HepG2 (cell line): ENCODE results near the gene FIZ1. TPM values are rescaled to one million over a fixed set of nuclear protein-coding genes. Genes with fewer than 3 reads are reported as not detected.

ENCODE experiments used
- AKAP8 ChIP-seq: sonication (generic); formaldehyde crosslinking; IDR thresholded peaks from 2 replicates; pipeline ENCODE4 v1.5.1; 2020; ENCODE audit warnings: mild to moderate bottlenecking, missing genetic modification reagents
- DR1 ChIP-seq: sonication (generic); formaldehyde crosslinking; IDR thresholded peaks from 2 replicates; pipeline ENCODE4 v1.8.0; 2021; ENCODE audit warnings: mild to moderate bottlenecking, missing genetic modification reagents, inconsistent platforms
- EEA1 ChIP-seq: sonication (generic); formaldehyde crosslinking; IDR thresholded peaks from 2 replicates; pipeline ENCODE4 v1.5.1; 2020; ENCODE audit warnings: mild to moderate bottlenecking, missing genetic modification reagents, borderline replicate concordance
- GATA4 ChIP-seq: sonication (generic); IDR thresholded peaks from 2 replicates; pipeline ENCODE4 v1.6.1; 2016; ENCODE audit warnings: antibody characterized with exemption, low read depth, borderline replicate concordance
- GFI1 ChIP-seq: sonication (generic); formaldehyde crosslinking; IDR thresholded peaks from 2 replicates; pipeline ENCODE4 v1.5.0; 2020; ENCODE audit warnings: missing genetic modification reagents, mild to moderate bottlenecking, borderline replicate concordance
- IKZF1 ChIP-seq: fragments of 450-650 bp; IDR thresholded peaks from 2 replicates; pipeline ENCODE4 v1.7.1; 2016
- KLF13 ChIP-seq: sonication (generic); formaldehyde crosslinking; IDR thresholded peaks from 2 replicates; pipeline ENCODE4 v1.4.0; 2020; ENCODE audit warnings: mild to moderate bottlenecking, missing genetic modification reagents
- MED13 ChIP-seq: sonication (generic); formaldehyde crosslinking; IDR thresholded peaks from 2 replicates; pipeline ENCODE4 v1.5.0; 2020; ENCODE audit warnings: missing genetic modification reagents
- RBAK ChIP-seq: sonication (generic); formaldehyde crosslinking; IDR thresholded peaks from 2 replicates; pipeline ENCODE4 v1.5.1; 2020; ENCODE audit warnings: mild to moderate bottlenecking, missing genetic modification reagents
- SNAI1 ChIP-seq: sonication (generic); formaldehyde crosslinking; IDR thresholded peaks from 2 replicates; pipeline ENCODE4 v1.5.0; 2020; ENCODE audit warnings: mild to moderate bottlenecking, missing genetic modification reagents, borderline replicate concordance
- SRY ChIP-seq: sonication (generic); formaldehyde crosslinking; IDR thresholded peaks from 2 replicates; pipeline ENCODE4 v1.8.0; 2022; ENCODE audit warnings: mild to moderate bottlenecking, missing genetic modification reagents
- ZBTB7A ChIP-seq: sonication (generic); formaldehyde crosslinking; IDR thresholded peaks from 2 replicates; pipeline ENCODE4 v1.8.0; 2022; ENCODE audit warnings: mild to moderate bottlenecking, missing genetic modification reagents
- ZFP36L1 ChIP-seq: sonication (generic); formaldehyde crosslinking; IDR thresholded peaks from 2 replicates; pipeline ENCODE4 v1.8.0; 2022; ENCODE audit warnings: mild to moderate bottlenecking, missing genetic modification reagents, moderate library complexity
- ZFP62 ChIP-seq: sonication (generic); formaldehyde crosslinking; IDR thresholded peaks from 2 replicates; pipeline ENCODE4 v1.4.0; 2020; ENCODE audit warnings: missing genetic modification reagents
- ZKSCAN8 ChIP-seq: IDR thresholded peaks from 2 replicates; pipeline ENCODE4 v1.6.1; 2016; ENCODE audit warnings: borderline replicate concordance, missing genetic modification reagents, missing compliant biosample characterization
- ZNF138 ChIP-seq: sonication (generic); formaldehyde crosslinking; IDR thresholded peaks from 2 replicates; pipeline ENCODE4 v1.5.0; 2020; ENCODE audit warnings: mild to moderate bottlenecking, low read depth, missing genetic modification reagents
- ZNF20 ChIP-seq: sonication (generic); formaldehyde crosslinking; IDR thresholded peaks from 2 replicates; pipeline ENCODE4 v1.4.0; 2020; ENCODE audit warnings: mild to moderate bottlenecking, moderate library complexity, missing genetic modification reagents
- ZNF253 ChIP-seq: sonication (generic); formaldehyde crosslinking; IDR thresholded peaks from 2 replicates; pipeline ENCODE4 v1.8.0; 2022; ENCODE audit warnings: mild to moderate bottlenecking, missing genetic modification reagents, borderline replicate concordance
- ZNF33A ChIP-seq: sonication (generic); formaldehyde crosslinking; IDR thresholded peaks from 2 replicates; pipeline ENCODE4 v1.5.1; 2020; ENCODE audit warnings: missing genetic modification reagents, mild to moderate bottlenecking, moderate library complexity, borderline replicate concordance
- ZNF546 ChIP-seq: sonication (generic); formaldehyde crosslinking; conservative IDR thresholded peaks from 2 replicates; pipeline ENCODE4 v1.8.1; 2023; ENCODE audit warnings: mild to moderate bottlenecking, missing genetic modification reagents
- ZNF550 ChIP-seq: sonication (generic); formaldehyde crosslinking; IDR thresholded peaks from 2 replicates; pipeline ENCODE4 v1.4.0; 2020; ENCODE audit warnings: mild to moderate bottlenecking, missing genetic modification reagents, borderline replicate concordance
- ZNF747 ChIP-seq: sonication (generic); formaldehyde crosslinking; IDR thresholded peaks from 2 replicates; pipeline ENCODE4 v1.8.1; 2023; ENCODE audit warnings: missing genetic modification reagents, mild to moderate bottlenecking, borderline replicate concordance
- polyA plus RNA-seq, 8 experiments: library from polyadenylated mRNA; depleted of rRNA in 3 of 8; stranded (reverse) in 7 of 8; unstranded in 1 of 8; fragments of >200 nt; fragmentation: Illumina TruSeq in 4 of 8; extraction: Trizol in 4 of 8; gene quantifications; 2 replicates each; pipeline versions ENCODE4 v1.2.1 to v1.2.3, GENCODE V29; 2011 to 2016; ENCODE audit warnings: low read depth in 4 of 8, missing spikeins in 1 of 8, mixed read lengths in 1 of 8; ENCODE audit not compliant: insufficient read depth in 1 of 8
- total RNA-seq, 5 experiments: library from RNA; depleted of rRNA; stranded (reverse); fragments of >200 nt; fragmentation: Illumina TruSeq; extraction: Trizol; gene quantifications; 2 replicates each; pipeline ENCODE4 v1.2.3, GENCODE V29; 2016; ENCODE audit warnings: low read depth in 1 of 5
- TF ChIP-seq, protein P1 (sequence below): sonication (generic); formaldehyde crosslinking; IDR thresholded peaks from 2 replicates; pipeline ENCODE4 v1.5.0; 2020; ENCODE audit warnings: missing genetic modification reagents
- TF ChIP-seq, protein P2 (sequence below): fragments of 450-650 bp; IDR thresholded peaks from 2 replicates; pipeline ENCODE4 v1.6.1; 2017
- TF ChIP-seq, protein P3 (sequence below): sonication (generic); formaldehyde crosslinking; IDR thresholded peaks from 2 replicates; pipeline ENCODE4 v1.4.0; 2020; ENCODE audit warnings: mild to moderate bottlenecking, missing genetic modification reagents
- TF ChIP-seq, protein P4 (sequence below), 2 experiments: sonication (generic) in 1 of 2; formaldehyde crosslinking in 1 of 2; IDR thresholded peaks; 2 replicates each; pipeline versions ENCODE4 v1.4.0 to v1.6.1; 2018 to 2020; ENCODE audit warnings: missing genetic modification reagents in 2 of 2, borderline replicate concordance in 1 of 2, low read depth in 1 of 2, mild to moderate bottlenecking in 1 of 2, missing biosample characterization in 1 of 2

The FIZ1 gene
- total and polyA plus RNA-seq, 2 of the 13 experiments (the other 11 are each of a cell fraction or from before 2014, with no cell fraction given), result 3.6 to 5.9 TPM

DNA sequence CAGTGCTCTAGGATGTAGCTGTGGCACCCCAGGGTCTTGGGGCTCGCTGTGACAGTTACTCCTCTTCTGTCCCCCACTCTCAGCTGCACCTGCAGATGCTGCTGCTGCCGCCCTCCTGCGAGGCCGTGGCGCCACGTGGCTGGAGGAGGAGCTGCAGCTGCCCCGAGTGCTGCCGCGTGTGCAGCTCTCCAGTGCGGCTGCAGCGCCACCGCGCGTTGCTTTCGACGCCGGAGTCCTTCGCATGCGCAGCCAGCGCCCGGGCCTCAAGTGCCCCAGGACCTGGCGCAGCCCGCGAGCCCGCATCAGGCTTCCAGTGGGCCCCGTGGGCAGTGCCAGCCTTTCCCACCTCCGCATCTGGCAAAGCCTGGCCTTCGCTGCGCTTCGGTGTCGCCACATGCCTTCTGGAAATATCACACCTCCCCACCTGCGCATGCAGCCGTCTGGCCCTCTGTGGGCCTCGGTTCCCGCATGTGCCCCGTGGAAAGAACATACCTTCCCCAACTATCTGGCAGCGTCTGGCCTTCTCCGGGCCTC lies 40.8 kb upstream of the FIZ1 start (continued):
- TF ChIP-seq RBAK (CRISPR knock-in tag) (no peak), ZNF747 (no peak), DR1 (CRISPR knock-in tag) (no peak), GFI1 (CRISPR knock-in tag) (no peak), ZNF253 (CRISPR knock-in tag) (0 out of 2 replicates have a peak, but pooled peaks have one; percentile 32), AKAP8 (CRISPR knock-in tag) (no peak), ZNF546 (no peak), GATA4 (no peak), ZNF33A (CRISPR knock-in tag) (no peak), IKZF1 (no peak), EEA1 (no peak), ZBTB7A (CRISPR knock-in tag) (no peak), KLF13 (CRISPR knock-in tag) (no peak), ZKSCAN8 (no peak), MED13 (no peak), ZNF550 (CRISPR knock-in tag) (no peak), ZFP36L1 (CRISPR knock-in tag) (no peak), ZNF20 (CRISPR knock-in tag) (peak; percentile 75; the same call in 1 of the 2 replicates), SRY (CRISPR knock-in tag) (no peak), ZNF138 (no peak), SNAI1 (0 out of 2 replicates have a peak, but pooled peaks have one; percentile 53), ZFP62 (CRISPR knock-in tag) (no peak)
- TF ChIP-seq, protein P1, sequence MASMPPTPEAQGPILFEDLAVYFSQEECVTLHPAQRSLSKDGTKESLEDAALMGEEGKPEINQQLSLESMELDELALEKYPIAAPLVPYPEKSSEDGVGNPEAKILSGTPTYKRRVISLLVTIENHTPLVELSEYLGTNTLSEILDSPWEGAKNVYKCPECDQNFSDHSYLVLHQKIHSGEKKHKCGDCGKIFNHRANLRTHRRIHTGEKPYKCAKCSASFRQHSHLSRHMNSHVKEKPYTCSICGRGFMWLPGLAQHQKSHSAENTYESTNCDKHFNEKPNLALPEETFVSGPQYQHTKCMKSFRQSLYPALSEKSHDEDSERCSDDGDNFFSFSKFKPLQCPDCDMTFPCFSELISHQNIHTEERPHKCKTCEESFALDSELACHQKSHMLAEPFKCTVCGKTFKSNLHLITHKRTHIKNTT (CRISPR knock-in tag), result no peak
- TF ChIP-seq, protein P2, sequence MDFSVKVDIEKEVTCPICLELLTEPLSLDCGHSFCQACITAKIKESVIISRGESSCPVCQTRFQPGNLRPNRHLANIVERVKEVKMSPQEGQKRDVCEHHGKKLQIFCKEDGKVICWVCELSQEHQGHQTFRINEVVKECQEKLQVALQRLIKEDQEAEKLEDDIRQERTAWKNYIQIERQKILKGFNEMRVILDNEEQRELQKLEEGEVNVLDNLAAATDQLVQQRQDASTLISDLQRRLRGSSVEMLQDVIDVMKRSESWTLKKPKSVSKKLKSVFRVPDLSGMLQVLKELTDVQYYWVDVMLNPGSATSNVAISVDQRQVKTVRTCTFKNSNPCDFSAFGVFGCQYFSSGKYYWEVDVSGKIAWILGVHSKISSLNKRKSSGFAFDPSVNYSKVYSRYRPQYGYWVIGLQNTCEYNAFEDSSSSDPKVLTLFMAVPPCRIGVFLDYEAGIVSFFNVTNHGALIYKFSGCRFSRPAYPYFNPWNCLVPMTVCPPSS, result no peak
- TF ChIP-seq, protein P3, sequence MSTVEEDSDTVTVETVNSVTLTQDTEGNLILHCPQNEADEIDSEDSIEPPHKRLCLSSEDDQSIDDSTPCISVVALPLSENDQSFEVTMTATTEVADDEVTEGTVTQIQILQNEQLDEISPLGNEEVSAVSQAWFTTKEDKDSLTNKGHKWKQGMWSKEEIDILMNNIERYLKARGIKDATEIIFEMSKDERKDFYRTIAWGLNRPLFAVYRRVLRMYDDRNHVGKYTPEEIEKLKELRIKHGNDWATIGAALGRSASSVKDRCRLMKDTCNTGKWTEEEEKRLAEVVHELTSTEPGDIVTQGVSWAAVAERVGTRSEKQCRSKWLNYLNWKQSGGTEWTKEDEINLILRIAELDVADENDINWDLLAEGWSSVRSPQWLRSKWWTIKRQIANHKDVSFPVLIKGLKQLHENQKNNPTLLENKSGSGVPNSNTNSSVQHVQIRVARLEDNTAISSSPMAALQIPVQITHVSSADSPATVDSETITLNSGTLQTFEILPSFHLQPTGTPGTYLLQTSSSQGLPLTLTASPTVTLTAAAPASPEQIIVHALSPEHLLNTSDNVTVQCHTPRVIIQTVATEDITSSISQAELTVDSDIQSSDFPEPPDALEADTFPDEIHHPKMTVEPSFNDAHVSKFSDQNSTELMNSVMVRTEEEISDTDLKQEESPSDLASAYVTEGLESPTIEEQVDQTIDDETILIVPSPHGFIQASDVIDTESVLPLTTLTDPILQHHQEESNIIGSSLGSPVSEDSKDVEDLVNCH (CRISPR knock-in tag), result no peak
- TF ChIP-seq, protein P4, sequence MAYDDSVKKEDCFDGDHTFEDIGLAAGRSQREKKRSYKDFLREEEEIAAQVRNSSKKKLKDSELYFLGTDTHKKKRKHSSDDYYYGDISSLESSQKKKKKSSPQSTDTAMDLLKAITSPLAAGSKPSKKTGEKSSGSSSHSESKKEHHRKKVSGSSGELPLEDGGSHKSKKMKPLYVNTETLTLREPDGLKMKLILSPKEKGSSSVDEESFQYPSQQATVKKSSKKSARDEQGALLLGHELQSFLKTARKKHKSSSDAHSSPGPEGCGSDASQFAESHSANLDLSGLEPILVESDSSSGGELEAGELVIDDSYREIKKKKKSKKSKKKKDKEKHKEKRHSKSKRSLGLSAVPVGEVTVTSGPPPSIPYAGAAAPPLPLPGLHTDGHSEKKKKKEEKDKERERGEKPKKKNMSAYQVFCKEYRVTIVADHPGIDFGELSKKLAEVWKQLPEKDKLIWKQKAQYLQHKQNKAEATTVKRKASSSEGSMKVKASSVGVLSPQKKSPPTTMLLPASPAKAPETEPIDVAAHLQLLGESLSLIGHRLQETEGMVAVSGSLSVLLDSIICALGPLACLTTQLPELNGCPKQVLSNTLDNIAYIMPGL (CRISPR knock-in tag; IDR thresholded peaks at IDR 0.05; ENCODE audit: borderline replicate concordance in 1 of 2, low read depth in 1 of 2), result no peak
